Articular chondrocyte of knee joint (primary cell): ENCODE measurements around the gene PDE6D. TPM values are rescaled to one million over a fixed set of nuclear protein-coding genes. Genes with fewer than 3 reads are reported as not detected.

Experiments
- small RNA-seq: library from RNA; depleted of rRNA; stranded (forward); fragments of <200 nt; gene quantifications from one replicate; pipeline ENCODE3, GENCODE V24; 2012
- total RNA-seq: library from RNA; depleted of rRNA; stranded (reverse); fragments of >200 nt; gene quantifications from 2 replicates; pipeline ENCODE4 v1.2.3, GENCODE V29; 2012

PDE6D gene
- 17.6 and 19.5 TPM in 2 replicates for total RNA-seq

GRCh38 chr2:231780909-231781797 lies at the start of gene PDE6D:
Gene PDE6D (minus strand): TSS chr2:231781282. CDS start chr2:231781114, 168 bp downstream.

GRCh38 chr2:231786177-231786916 lies 5.3 kb upstream of the PDE6D start, which contains the start of gene COPS7B:
Gene COPS7B (plus strand): TSS chr2:231786445. CDS start chr2:231788571, 2,126 bp downstream.

GRCh38 chr2:231707927-231708772 lies 72.9 kb downstream of the PDE6D start, which contains the start of gene PTMA:
Gene PTMA (plus strand): TSS chr2:231708525. CDS start chr2:231708707, 182 bp downstream.

Small RNAs within 50 kb of the gene (small RNA-seq; reads per million reads assigned to genes)
- gene AC073476.4 (not detected), gene RF00015 (not detected)

Other genes starting within 250 kb of the PDE6D start
- gene TEX44, start 188.4 kb downstream of the PDE6D start, total RNA-seq = not detected in 2 replicates
- gene PTMA, start 72.8 kb downstream of the PDE6D start, total RNA-seq = 966 and 1,086 TPM in 2 replicates
- 17.6 and 26.1 TPM in 2 replicates for gene COPS7B, start 5.2 kb upstream of the PDE6D start, total RNA-seq
- not detected in 2 replicates for gene NPPC, start 145.1 kb upstream of the PDE6D start, total RNA-seq
- gene DIS3L2, start 180.4 kb upstream of the PDE6D start, total RNA-seq = 20.0 and 24.2 TPM in 2 replicates